Anterior cingulate cortex (tissue), 58 donors: ENCODE data around the gene ZNF322.

Experiments used
- DNase-seq, 58 donors: peaks; one replicate each; lab custom pipeline; 2025; lab: John Stamatoyannopoulos, UW

Gene ZNF322

GRCh38 chr6:26593278-26594130 lies 66.0 kb downstream of the ZNF322 start:
- DNase-seq = no peak

- DNase-seq = no peak
These were observed 66.9 kb downstream of the ZNF322 start for GRCh38 chr6:26592649-26593048.

DNA sequence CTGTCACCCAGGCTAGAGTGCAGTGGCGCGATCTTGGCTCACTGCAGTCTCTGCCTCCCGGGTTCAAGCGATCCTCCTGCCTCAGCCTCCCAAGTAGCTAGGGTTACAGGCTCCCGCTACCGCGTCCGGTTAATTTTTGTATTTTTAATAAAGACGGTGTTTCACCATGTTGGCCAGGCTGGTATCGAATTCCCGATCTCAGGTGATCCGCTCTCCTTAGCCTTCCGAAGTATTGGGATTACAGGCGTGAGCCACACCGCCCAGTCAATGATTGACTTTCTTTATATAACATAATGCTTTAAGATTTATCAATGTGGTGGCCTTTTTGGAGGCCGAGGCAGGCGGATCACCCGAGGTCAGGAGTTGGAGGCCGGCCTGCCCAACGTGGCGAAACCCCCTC lies 70.6 kb downstream of the ZNF322 start:
- no peak for DNase-seq
